Retinal pigment epithelial cell (primary cell): ENCODE measurements around the gene ADARB2.

Experiments
- DNase-seq: peaks from one replicate; pipeline ENCODE4 v3.0.0-alpha.2; 2010; ENCODE audit warnings: low read depth
- H3K4me3 ChIP-seq: 2 replicates; pipeline ENCODE4 v1.5.1; 2011; ENCODE audit warnings: mild to moderate bottlenecking, low read length, control low read depth, moderate library complexity
- CTCF ChIP-seq: conservative IDR thresholded peaks from 2 replicates; pipeline ENCODE4 v1.5.1; 2011; ENCODE audit warnings: low read depth, low read length, control low read depth, inconsistent platforms

ADARB2 gene

GRCh38 chr10:1571587-1572237 lies 165.6 kb downstream of the ADARB2 start:
- no peak for DNase-seq
- no peak overlapping the region for H3K4me3 ChIP-seq
- no peak for TF ChIP-seq CTCF

- no peak for TF ChIP-seq CTCF
- DNase-seq, result no peak
- no peak overlapping the region for H3K4me3 ChIP-seq
Observed at GRCh38 chr10:1570416-1571051, 166.8 kb downstream of the ADARB2 start.

- H3K4me3 ChIP-seq, result no peak overlapping the region
- TF ChIP-seq CTCF, result no peak
Observed at GRCh38 chr10:1569208-1569607, 168.1 kb downstream of the ADARB2 start.

GRCh38 chr10:1567742-1568495 lies 169.4 kb downstream of the ADARB2 start:
- TF ChIP-seq CTCF, result no peak
- H3K4me3 ChIP-seq, result no peak overlapping the region
- no peak for DNase-seq

More at GRCh38 chr10:1569208-1569607, 168.1 kb downstream of the ADARB2 start:
- DNase-seq, result no peak

GRCh38 chr10:1567152-1567551 lies 170.2 kb downstream of the ADARB2 start:
- no peak overlapping the region for H3K4me3 ChIP-seq

GRCh38 chr10:1564791-1565190 lies 172.5 kb downstream of the ADARB2 start:
- no peak overlapping the region for H3K4me3 ChIP-seq
- no peak for TF ChIP-seq CTCF
- no peak for DNase-seq

More at GRCh38 chr10:1567152-1567551, 170.2 kb downstream of the ADARB2 start:
- TF ChIP-seq CTCF, result no peak
- no peak for DNase-seq
